ENCODE results near the gene SORCS3.

DNA sequence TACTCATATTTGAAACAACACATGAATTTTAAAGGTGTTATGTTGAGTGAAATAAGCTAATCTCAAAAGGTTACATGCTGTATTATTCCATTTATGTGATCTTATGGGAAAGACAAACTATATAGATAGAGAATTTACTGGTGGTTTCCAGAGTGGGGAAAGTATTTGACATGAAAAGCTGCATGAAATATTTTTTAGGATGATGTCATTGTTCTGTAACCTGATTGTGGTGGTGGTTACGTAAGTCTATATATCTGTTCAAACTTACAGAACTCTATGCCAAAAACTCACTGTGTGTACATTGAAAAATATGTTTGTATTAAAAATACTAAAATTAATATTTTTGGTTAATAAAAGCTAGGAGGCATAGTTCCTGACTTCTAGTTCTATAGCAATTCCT lies 453.0 kb downstream of the SORCS3 start:
- TF ChIP-seq, protein P1, sequence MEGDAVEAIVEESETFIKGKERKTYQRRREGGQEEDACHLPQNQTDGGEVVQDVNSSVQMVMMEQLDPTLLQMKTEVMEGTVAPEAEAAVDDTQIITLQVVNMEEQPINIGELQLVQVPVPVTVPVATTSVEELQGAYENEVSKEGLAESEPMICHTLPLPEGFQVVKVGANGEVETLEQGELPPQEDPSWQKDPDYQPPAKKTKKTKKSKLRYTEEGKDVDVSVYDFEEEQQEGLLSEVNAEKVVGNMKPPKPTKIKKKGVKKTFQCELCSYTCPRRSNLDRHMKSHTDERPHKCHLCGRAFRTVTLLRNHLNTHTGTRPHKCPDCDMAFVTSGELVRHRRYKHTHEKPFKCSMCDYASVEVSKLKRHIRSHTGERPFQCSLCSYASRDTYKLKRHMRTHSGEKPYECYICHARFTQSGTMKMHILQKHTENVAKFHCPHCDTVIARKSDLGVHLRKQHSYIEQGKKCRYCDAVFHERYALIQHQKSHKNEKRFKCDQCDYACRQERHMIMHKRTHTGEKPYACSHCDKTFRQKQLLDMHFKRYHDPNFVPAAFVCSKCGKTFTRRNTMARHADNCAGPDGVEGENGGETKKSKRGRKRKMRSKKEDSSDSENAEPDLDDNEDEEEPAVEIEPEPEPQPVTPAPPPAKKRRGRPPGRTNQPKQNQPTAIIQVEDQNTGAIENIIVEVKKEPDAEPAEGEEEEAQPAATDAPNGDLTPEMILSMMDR (IDR thresholded peaks at IDR 0.05; ENCODE audit: insufficient read depth, low read length, poor library complexity, severe bottlenecking) = no peak
- no peak for TF ChIP-seq EZH2phosphoT487 (conservative IDR thresholded peaks at IDR 0.05; ENCODE audit: low read length)
